NOMO-1 (cell line): ENCODE results near the gene HJURP.

ENCODE experiments used
- DNase-seq, 2 experiments: peaks; one replicate each; lab custom pipeline; 2025; ENCODE audit not compliant: unreplicated experiment in 2 of 2; lab: John Stamatoyannopoulos, UW

HJURP gene

GRCh38 chr2:233816334-233816733 lies 38.0 kb downstream of the HJURP start:
- no peak for DNase-seq

DNA sequence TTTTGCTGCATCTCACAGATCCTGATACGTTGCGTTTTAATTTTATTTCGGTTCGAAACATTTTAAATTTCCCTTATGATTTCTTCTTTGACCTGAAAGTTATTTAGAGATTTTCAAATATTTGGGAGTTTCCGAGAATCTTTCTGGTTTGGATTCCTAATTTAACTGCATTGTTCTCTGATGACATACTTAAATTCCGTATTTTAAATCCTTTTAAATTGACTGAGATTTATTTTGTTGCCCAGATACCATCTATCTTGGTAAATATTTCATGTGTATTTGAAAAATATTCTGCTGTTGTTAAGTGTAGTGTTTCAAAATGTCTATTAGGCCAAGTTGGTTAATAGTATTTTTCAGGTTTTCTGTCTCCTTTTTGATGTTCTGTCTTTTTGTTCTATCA lies 38.5 kb downstream of the HJURP start:
- DNase-seq: no peak

GRCh38 chr2:233814056-233814835 lies 40.1 kb downstream of the HJURP start:
- DNase-seq: no peak

GRCh38 chr2:233813236-233814055 lies 40.9 kb downstream of the HJURP start:
- no peak for DNase-seq

GRCh38 chr2:233811732-233812131 lies 42.6 kb downstream of the HJURP start:
- no peak for DNase-seq

GRCh38 chr2:233811087-233811486 lies 43.2 kb downstream of the HJURP start:
- DNase-seq: no peak

- no peak for DNase-seq
These were observed 44.0 kb downstream of the HJURP start for GRCh38 chr2:233810385-233810784.

- DNase-seq: no peak
These were observed 46.1 kb downstream of the HJURP start for GRCh38 chr2:233807966-233808935.

GRCh38 chr2:233807215-233807865 lies 47.0 kb downstream of the HJURP start:
- no peak for DNase-seq

- DNase-seq: no peak
These were observed 50.3 kb downstream of the HJURP start for GRCh38 chr2:233803994-233804393.

- no peak for DNase-seq
These were observed 50.9 kb downstream of the HJURP start for GRCh38 chr2:233803292-233803911.

- no peak for DNase-seq
These were observed 52.1 kb downstream of the HJURP start for GRCh38 chr2:233802132-233802815.

- DNase-seq: no peak
These were observed 52.8 kb downstream of the HJURP start for GRCh38 chr2:233801357-233802131.

- no peak for DNase-seq
These were observed 54.1 kb downstream of the HJURP start for GRCh38 chr2:233800208-233800607.

- DNase-seq: no peak
These were observed 54.6 kb downstream of the HJURP start for GRCh38 chr2:233799716-233800115.

DNA sequence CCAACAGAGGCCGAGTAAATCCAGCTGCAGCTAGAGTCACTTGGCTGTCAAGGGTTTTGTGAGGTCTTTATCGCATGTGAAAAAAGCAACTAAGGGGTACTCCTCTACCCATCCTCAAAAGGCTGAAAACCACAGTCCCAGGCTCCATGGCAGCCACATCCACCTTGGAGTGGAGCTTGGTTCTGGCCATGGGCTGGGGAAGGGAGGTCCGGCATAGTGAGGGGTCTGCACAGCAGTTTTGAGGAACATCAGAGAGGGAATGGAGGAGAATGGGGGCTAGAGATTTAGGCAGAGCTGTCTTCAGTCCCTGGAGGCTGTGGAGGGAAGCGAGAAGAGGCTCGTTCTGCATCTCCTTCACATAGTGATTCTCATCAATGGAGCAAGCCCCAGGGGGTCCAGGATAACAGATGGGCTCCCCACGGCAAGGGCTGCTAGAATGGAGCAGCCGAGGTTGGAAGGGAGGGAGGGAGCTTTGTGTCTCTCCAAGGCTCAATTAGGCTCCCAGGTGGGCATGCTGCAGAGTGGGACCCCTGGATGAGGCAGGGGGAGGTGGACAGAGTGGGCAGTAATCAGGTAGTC lies 55.2 kb downstream of the HJURP start:
- no peak for DNase-seq

- no peak for DNase-seq
These were observed 55.8 kb downstream of the HJURP start for GRCh38 chr2:233798335-233799086.

DNA sequence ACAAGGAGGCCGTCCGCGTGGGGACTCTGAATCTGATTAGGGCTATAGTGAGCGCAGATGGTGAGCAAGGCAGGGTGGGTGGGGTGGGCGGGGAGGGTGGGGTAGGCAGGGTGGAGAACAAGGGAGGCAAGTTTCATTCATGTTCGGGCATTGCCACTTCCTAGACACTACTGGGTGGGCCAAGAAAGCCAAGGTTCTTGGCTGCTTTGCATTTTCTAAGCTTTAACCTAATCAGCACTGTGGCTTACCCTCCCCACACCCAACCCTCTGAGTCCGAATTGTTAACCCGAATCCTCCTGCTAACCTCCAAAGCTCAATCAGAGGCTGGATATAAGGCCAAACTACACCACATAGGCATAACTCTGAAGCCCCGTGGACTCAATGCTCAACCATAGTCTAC lies 58.1 kb downstream of the HJURP start:
- DNase-seq: no peak
